Measurements from ENCODE around the gene HOXD11. TPM values are rescaled to one million over a fixed set of nuclear protein-coding genes. Genes with fewer than 3 reads are reported as not detected.
A peak's percentile ranks its signal among the peaks of the same experiment; 100 is the strongest.

The HOXD11 gene
- total RNA-seq, 1 donor from 2014 or later, result not detected

GRCh38 chr2:176132205-176133171 lies 25.4 kb downstream of the HOXD11 start:
- peak; percentile 56 for DNase-seq

- peak; percentile 75 for DNase-seq
Observed at GRCh38 chr2:176133389-176133788, 26.3 kb downstream of the HOXD11 start.

- DNase-seq, result no peak
Observed at GRCh38 chr2:176134035-176134434, 27.0 kb downstream of the HOXD11 start.

- no peak for DNase-seq
Observed at GRCh38 chr2:176135035-176135440, 28.0 kb downstream of the HOXD11 start.

- DNase-seq, result no peak
Observed at GRCh38 chr2:176136374-176137251, 29.5 kb downstream of the HOXD11 start.

- no peak for DNase-seq
Observed at GRCh38 chr2:176137252-176137580, 30.1 kb downstream of the HOXD11 start.

GRCh38 chr2:176137906-176138305 lies 30.8 kb downstream of the HOXD11 start:
- no peak for DNase-seq

GRCh38 chr2:176138526-176138922 lies 31.4 kb downstream of the HOXD11 start:
- no peak for DNase-seq

- DNase-seq, result no peak
Observed at GRCh38 chr2:176138923-176139660, 32.0 kb downstream of the HOXD11 start.

GRCh38 chr2:176139661-176140512 lies 32.8 kb downstream of the HOXD11 start:
- DNase-seq, result no peak

GRCh38 chr2:176140513-176141317 lies 33.6 kb downstream of the HOXD11 start:
- peak; percentile 92 for DNase-seq

GRCh38 chr2:176142281-176142680 lies 35.2 kb downstream of the HOXD11 start:
- no peak for DNase-seq

- DNase-seq, result no peak
Observed at GRCh38 chr2:176145085-176145969, 38.2 kb downstream of the HOXD11 start.

GRCh38 chr2:176146101-176146500 lies 39.0 kb downstream of the HOXD11 start:
- no peak for DNase-seq

GRCh38 chr2:176146645-176147044 lies 39.6 kb downstream of the HOXD11 start:
- DNase-seq, result no peak

GRCh38 chr2:176147210-176147799 lies 40.2 kb downstream of the HOXD11 start:
- DNase-seq, result no peak

- no peak for DNase-seq
Observed at GRCh38 chr2:176147800-176148496, 40.9 kb downstream of the HOXD11 start.

GRCh38 chr2:176148751-176149421 lies 41.8 kb downstream of the HOXD11 start:
- no peak for DNase-seq

All from tongue (tissue), 2 donors.